GM23338 (cell line): ENCODE measurements around the gene NKAPL.

Experiments used
- CREB1 ChIP-seq: fragments of 250-450 bp; sonication (Bioruptor Pico); IDR thresholded peaks from 2 replicates; pipeline ENCODE4 v1.5.0; 2020; ENCODE audit warnings: low read depth, mild to moderate bottlenecking, moderate library complexity
- CTCF ChIP-seq, 2 experiments: fragments of 200-600 bp in 1 of 2; sonication (generic) in 1 of 2; conservative IDR thresholded peaks; 2 replicates each; pipeline versions ENCODE4 v1.5.1 to v1.6.1; 2016 to 2017; ENCODE audit warnings: antibody characterized with exemption in 2 of 2, low read depth in 2 of 2, mild to moderate bottlenecking in 2 of 2, moderate library complexity in 1 of 2
- EZH2phosphoT487 ChIP-seq: fragments of 200-600 bp; sonication (generic); IDR thresholded peaks from one replicate; pipeline ENCODE4 v1.8.1; 2018; ENCODE audit warnings: antibody characterized with exemption; ENCODE audit not compliant: unreplicated experiment
- NANOG ChIP-seq: IDR thresholded peaks from 2 replicates; pipeline ENCODE4 v1.6.1; 2016; ENCODE audit warnings: antibody characterized with exemption, borderline replicate concordance
- POLR2AphosphoS5 ChIP-seq: IDR thresholded peaks from 2 replicates; pipeline ENCODE4 v1.6.1; 2016; ENCODE audit warnings: antibody characterized with exemption, low read depth

DNA sequence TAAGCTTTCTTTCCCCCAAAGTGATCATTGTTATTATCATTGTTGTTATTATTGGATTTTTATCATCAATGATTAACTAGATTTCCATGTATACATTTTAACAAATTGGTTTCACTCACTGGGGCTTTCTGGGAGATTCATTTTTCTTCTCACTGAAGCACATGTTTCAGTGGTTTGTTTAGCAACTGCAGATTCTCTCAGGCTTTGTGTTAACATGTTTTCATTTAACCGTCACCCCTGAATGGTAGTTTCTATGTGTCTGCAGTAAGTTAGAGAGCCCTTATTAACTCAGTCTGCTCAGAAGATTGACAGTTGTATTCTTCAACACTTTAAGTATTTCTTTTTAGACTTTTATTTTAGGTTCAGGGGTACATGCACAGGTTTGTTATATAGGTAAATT is 19.5 kb upstream of the NKAPL start:
- TF ChIP-seq POLR2AphosphoS5 (no peak), CTCF (conservative IDR thresholded peaks at IDR 0.05; ENCODE audit: low read depth in 2 of 2) (no peak), EZH2phosphoT487 (no peak), CREB1 (CRISPR knock-in tag) (no peak), NANOG (no peak)
